NCI-H1694 (cell line): ENCODE data around the gene ZNF625.
A peak's percentile ranks its signal among the peaks of the same experiment; 100 is the strongest.

Source experiments
- DNase-seq: peaks from one replicate; lab custom pipeline; 2025; lab: John Stamatoyannopoulos, UW

ZNF625 gene

GRCh38 chr19:12156223-12157058 lies at the start of gene ZNF625:
Gene ZNF625 (minus strand): TSS chr19:12156734. CDS start chr19:12156558, 176 bp downstream.
- peak; percentile 43 for DNase-seq

GRCh38 chr19:12205296-12205695 lies 48.8 kb upstream of the ZNF625 start:
- no peak for DNase-seq

GRCh38 chr19:12202250-12202649 lies 45.7 kb upstream of the ZNF625 start:
- no peak for DNase-seq

GRCh38 chr19:12199757-12200419 lies 43.4 kb upstream of the ZNF625 start:
- DNase-seq, result no peak

- DNase-seq, result no peak
Measured at GRCh38 chr19:12198136-12198535, 41.6 kb upstream of the ZNF625 start.

- DNase-seq, result no peak
Measured at GRCh38 chr19:12194827-12195731, 38.5 kb upstream of the ZNF625 start.

GRCh38 chr19:12187625-12188024 lies 31.1 kb upstream of the ZNF625 start:
- DNase-seq, result no peak

- no peak for DNase-seq
Measured at GRCh38 chr19:12180377-12180776, 23.8 kb upstream of the ZNF625 start.

GRCh38 chr19:12166626-12167025 lies 10.1 kb upstream of the ZNF625 start:
- no peak for DNase-seq

GRCh38 chr19:12163826-12164225 lies 7.3 kb upstream of the ZNF625 start:
- no peak for DNase-seq

- peak; percentile 83 for DNase-seq
Measured at GRCh38 chr19:12162882-12163806, 6.6 kb upstream of the ZNF625 start, which contains the start of gene ZNF136. Gene ZNF136 (plus strand): TSS chr19:12163096. CDS start chr19:12163204, 108 bp downstream.

- DNase-seq, result no peak
Measured at GRCh38 chr19:12162513-12162881, 6.0 kb upstream of the ZNF625 start.

- no peak for DNase-seq
Measured at GRCh38 chr19:12159773-12160414, 3.4 kb upstream of the ZNF625 start.

GRCh38 chr19:12155324-12155860 lies 1.1 kb downstream of the ZNF625 start:
- no peak for DNase-seq

GRCh38 chr19:12145348-12145747 lies 11.2 kb downstream of the ZNF625 start:
- no peak for DNase-seq

GRCh38 chr19:12141405-12141736 lies 15.2 kb downstream of the ZNF625 start:
- DNase-seq, result no peak

- peak; percentile 4 for DNase-seq
Measured at GRCh38 chr19:12140545-12141404, 15.8 kb downstream of the ZNF625 start.

GRCh38 chr19:12139885-12140544 lies 16.5 kb downstream of the ZNF625 start, which contains the start of gene ZNF20:
Gene ZNF20 (minus strand): TSS chr19:12140350. CDS start chr19:12140182, 168 bp downstream.
- no peak for DNase-seq

GRCh38 chr19:12139269-12139668 lies 17.3 kb downstream of the ZNF625 start:
- DNase-seq, result no peak
